ENCODE measurements around the gene KRT80.

GRCh38 chr12:52212701-52213563 lies 21.1 kb upstream of the KRT80 start:
- no peak for TF ChIP-seq CTCF (IDR thresholded peaks at IDR 0.05)
- no peak for TF ChIP-seq POLR2A (IDR thresholded peaks at IDR 0.05)
